GM12892 (cell line): ENCODE measurements around the gene GNAO1.

Experiments
- POLR2A ChIP-seq: IDR thresholded peaks from 2 replicates; pipeline ENCODE4 v1.6.1; 2011; ENCODE audit warnings: low read depth, low read length, control low read depth
- POLR2AphosphoS5 ChIP-seq: IDR thresholded peaks from 2 replicates; pipeline ENCODE4 v1.6.1; 2011; ENCODE audit warnings: low read depth, low read length, control low read depth
- TAF1 ChIP-seq: IDR thresholded peaks from 2 replicates; pipeline ENCODE4 v1.6.1; 2011; ENCODE audit warnings: low read depth, mild to moderate bottlenecking, control low read depth, low read length, borderline replicate concordance

DNA sequence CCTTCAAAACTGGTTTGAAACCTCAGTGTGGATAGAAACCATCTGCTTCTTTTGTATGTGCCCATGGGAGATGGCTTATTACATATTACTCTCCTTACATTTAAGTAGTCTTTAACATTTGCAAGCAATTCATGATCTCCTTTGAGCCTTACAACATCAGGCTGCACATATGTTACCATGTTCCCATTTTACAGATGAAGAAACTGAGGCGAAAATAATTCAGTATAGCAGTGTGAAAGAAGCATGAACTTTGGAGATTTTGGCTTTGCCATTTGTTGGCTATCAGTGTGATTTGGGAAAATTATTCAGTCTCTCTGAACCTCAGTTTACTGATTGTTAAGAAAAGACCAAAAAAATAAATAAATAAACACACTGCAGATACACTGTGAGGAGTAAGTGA is 15.7 kb downstream of the GNAO1 start:
- TF ChIP-seq POLR2AphosphoS5, result no peak
- no peak for TF ChIP-seq TAF1
- TF ChIP-seq POLR2A, result no peak
